Heart left ventricle (tissue), 16 donors: ENCODE results near the gene CSNK2A2. TPM values are rescaled to one million over a fixed set of nuclear protein-coding genes. Genes with fewer than 3 reads are reported as not detected.

Experiments used
- ATAC-seq, 4 donors: fragments of 200-7000 bp; cut with Tn5 transposase; one replicate each; pipeline ENCODE4 v1.9.1; 2020 to 2022; ENCODE audit warnings: moderate library complexity in 4 of 4, mild to moderate bottlenecking in 3 of 4, moderate number of reproducible peaks in 1 of 4
- DNase-seq, 5 donors: peaks; one replicate each; pipeline ENCODE4 v3.0.0-alpha.2; 2020
- H3K27ac ChIP-seq, 12 donors: fragments of 200-600 bp; sonication (generic) in 4 of 12; one replicate each; pipeline versions ENCODE4 v1.5.0 to v1.8.0; 2016 to 2022; ENCODE audit warnings: mild to moderate bottlenecking in 2 of 12
- H3K27me3 ChIP-seq, 9 donors: fragments of 200-600 bp; sonication (generic) in 2 of 9; one replicate each; pipeline versions ENCODE4 v1.5.1 to v1.8.0; 2016 to 2022; ENCODE audit warnings: mild to moderate bottlenecking in 3 of 9
- H3K36me3 ChIP-seq, 9 donors: fragments of 200-600 bp; sonication (generic) in 2 of 9; one replicate each; pipeline versions ENCODE4 v1.5.0 to v1.8.0; 2018 to 2022; ENCODE audit warnings: mild to moderate bottlenecking in 2 of 9
- H3K4me1 ChIP-seq, 12 donors: fragments of 200-600 bp; sonication (generic) in 4 of 12; one replicate each; pipeline versions ENCODE4 v1.5.0 to v1.8.0; 2016 to 2022; ENCODE audit warnings: mild to moderate bottlenecking in 3 of 12
- H3K4me3 ChIP-seq, 12 donors: fragments of 200-600 bp; sonication (generic) in 4 of 12; one replicate each; pipeline versions ENCODE4 v1.5.0 to v1.8.0; 2017 to 2022; ENCODE audit warnings: mild to moderate bottlenecking in 9 of 12, moderate library complexity in 4 of 12
- H3K9me3 ChIP-seq, 12 donors: fragments of 200-600 bp; sonication (generic) in 4 of 12; one replicate each; pipeline versions ENCODE4 v1.5.0 to v1.8.0; 2016 to 2022; ENCODE audit warnings: mild to moderate bottlenecking in 1 of 12
- POLR2A ChIP-seq, 2 donors: fragments of 450-650 bp; IDR thresholded peaks; one replicate each; pipeline ENCODE4 v1.6.1; 2017; ENCODE audit warnings: antibody characterized with exemption in 2 of 2, mild to moderate bottlenecking in 2 of 2, moderate library complexity in 2 of 2
- WGBS, 4 donors: extraction: QIAGEN DNeasy Blood & Tissue Kit in 2 of 4; methylation state at CpG; one replicate each; pipeline versions ENCODE4 v1.1.5 to v1.1.7; 2013 to 2018; 5-methylcytosine and 5-hydroxymethylcytosine counted together
- intact Hi-C, 10 donors: fragments of 100-400 bp; cut with DNase I; formaldehyde crosslinking; loops; one replicate each; pipeline versions ENCODE4 v1.11.1 to v1.14.2; 2022
- polyA plus RNA-seq, 2 donors: library from polyadenylated mRNA; stranded (reverse); fragments of 200-250 nt; gene quantifications; one replicate each; pipeline ENCODE4 v1.2.3, GENCODE V29; 2013
- total RNA-seq, 9 donors: library from RNA; depleted of rRNA in 2 of 9; stranded (reverse); fragments of >200 nt in 2 of 9; fragmentation: NEBNext Ultra II Directional in 3 of 9; extraction: Animal tissue kit (Norgen Biotek cat#: 25700) in 3 of 9; gene quantifications; one replicate each; pipeline versions ENCODE4 v1.1.0 to v1.2.4, GENCODE V29; 2016 to 2023
- TF ChIP-seq, protein P1 (sequence below), 12 donors: fragments of 200-600 bp; sonication (generic) in 4 of 12; IDR thresholded peaks; one replicate each; pipeline versions ENCODE4 v1.5.0 to v1.8.0; 2018 to 2022; ENCODE audit warnings: antibody characterized with exemption in 12 of 12, mild to moderate bottlenecking in 5 of 12
- donor health status: ischemic (EF 13 %, LVEDD 7.1; RV severe dilation, severe dysfunction).
- donor health status: healthy with polysubstance abuse.
- donor health status: DM: no; HTN: yes; CAD: no.
- donor health status: DM: no; HTN: no; CAD: no.
- donor health status: ischemic (EF 25% LVEDD 6.9; RV normal size, moderate dysfunction).
- donor health status: ischemic (EF 25% LVEDD 5.7; RV mildly dilated, moderate dysfunction).
- donor health status: healthy.
- donor health status: DM: yes; HTN: yes; CAD: no.
- donor health status: ischemic (EF 35%, LVEDD 5.7; RV mildly dilated, moderate dysfunction).
- donor health status: nonischemic (EF 11% LVEDD 7.7; RV severe dilation, severe dysfunction).
- donor health status: DM: yes; HTN: yes; CAD: no.
- donor health status: PGD.
- donor health status: ischemic (EF 29% LVEDD 5.4; RV normal size, mild dysfunction).
- donor health status: nonischemic (EF 23%, LVEDD 6.1; RV moderate dilation, normal function).

The CSNK2A2 gene
- total and polyA plus RNA-seq, 11 donors, result 20.9 to 48.4 (median 36.4) TPM

- 37 to 46% (median 43%) methylated on average over 6 of the region's 6 CpGs for WGBS, 4 donors
- Histone ChIP-seq H3K4me3 (peak overlapping the region in 1 of 12 donors; percentile 8), H3K36me3 (peaks cover 0 to 7% (median 6%) of the 10 kb centered on the region in 9 donors), H3K27me3 (no peaks in the 10 kb centered on the region), H3K4me1 (peaks cover 12 to 97% (median 78%) of the 10 kb centered on the region in 12 donors), H3K27ac (peak overlapping the region in 10 of 12 donors; percentile 24 to 74 (median 46)), H3K9me3 (no peaks in the 10 kb centered on the region)
- TF ChIP-seq POLR2A (IDR thresholded peaks at IDR 0.05), result no peak
- TF ChIP-seq, protein P1, sequence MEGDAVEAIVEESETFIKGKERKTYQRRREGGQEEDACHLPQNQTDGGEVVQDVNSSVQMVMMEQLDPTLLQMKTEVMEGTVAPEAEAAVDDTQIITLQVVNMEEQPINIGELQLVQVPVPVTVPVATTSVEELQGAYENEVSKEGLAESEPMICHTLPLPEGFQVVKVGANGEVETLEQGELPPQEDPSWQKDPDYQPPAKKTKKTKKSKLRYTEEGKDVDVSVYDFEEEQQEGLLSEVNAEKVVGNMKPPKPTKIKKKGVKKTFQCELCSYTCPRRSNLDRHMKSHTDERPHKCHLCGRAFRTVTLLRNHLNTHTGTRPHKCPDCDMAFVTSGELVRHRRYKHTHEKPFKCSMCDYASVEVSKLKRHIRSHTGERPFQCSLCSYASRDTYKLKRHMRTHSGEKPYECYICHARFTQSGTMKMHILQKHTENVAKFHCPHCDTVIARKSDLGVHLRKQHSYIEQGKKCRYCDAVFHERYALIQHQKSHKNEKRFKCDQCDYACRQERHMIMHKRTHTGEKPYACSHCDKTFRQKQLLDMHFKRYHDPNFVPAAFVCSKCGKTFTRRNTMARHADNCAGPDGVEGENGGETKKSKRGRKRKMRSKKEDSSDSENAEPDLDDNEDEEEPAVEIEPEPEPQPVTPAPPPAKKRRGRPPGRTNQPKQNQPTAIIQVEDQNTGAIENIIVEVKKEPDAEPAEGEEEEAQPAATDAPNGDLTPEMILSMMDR (IDR thresholded peaks at IDR 0.05), result no peak
- intact Hi-C loops, result loop anchor here in 7 of 10 donors (2.0 to 10.0 kb wide), 6 partner anchors 92 to 364 kb away; no protein-coding TSS in a partner anchor
- ATAC-seq (no peak), DNase-seq (no peak)
These were observed 76.8 kb downstream of the CSNK2A2 start for GRCh38 chr16:58121132-58121531.

GRCh38 chr16:58120234-58120633, 77.7 kb downstream of the CSNK2A2 start:
- intact Hi-C loops, result loop anchor here in 7 of 10 donors (2.0 to 10.0 kb wide), 6 partner anchors 91 to 365 kb away; no protein-coding TSS in a partner anchor
- TF ChIP-seq, protein P1 (IDR thresholded peaks at IDR 0.05), result no peak
- TF ChIP-seq POLR2A (IDR thresholded peaks at IDR 0.05), result no peak
- WGBS, 4 donors, result 28 to 41% (median 33%) methylated on average over 3 of the region's 3 CpGs
- Histone ChIP-seq H3K36me3 (peaks cover 0 to 16% (median 13%) of the 10 kb centered on the region in 9 donors), H3K9me3 (no peaks in the 10 kb centered on the region), H3K27me3 (no peaks in the 10 kb centered on the region), H3K4me3 (no peak overlapping the region), H3K27ac (peak overlapping the region in 9 of 12 donors; percentile 17 to 74 (median 47)), H3K4me1 (peaks cover 13 to 97% (median 74%) of the 10 kb centered on the region in 12 donors)
- ATAC-seq (no peak), DNase-seq (no peak)

GRCh38 chr16:58119509-58119845, 78.4 kb downstream of the CSNK2A2 start:
- intact Hi-C loops, result no loop called here
- Histone ChIP-seq H3K27ac (peak overlapping the region in 11 of 12 donors; percentile 1 to 76 (median 34)), H3K4me1 (peaks cover 17 to 93% (median 73%) of the 10 kb centered on the region in 12 donors), H3K9me3 (no peaks in the 10 kb centered on the region), H3K4me3 (no peak overlapping the region), H3K27me3 (no peaks in the 10 kb centered on the region), H3K36me3 (peaks cover 0 to 24% (median 21%) of the 10 kb centered on the region in 9 donors)
- DNase-seq, result no peak
- peak; percentile 4 to 47 (median 26) for ATAC-seq
- TF ChIP-seq POLR2A (IDR thresholded peaks at IDR 0.05), result no peak
- TF ChIP-seq, protein P1 (IDR thresholded peaks at IDR 0.05), result no peak
- whole genome bisulfite sequencing, 4 donors, result 42 to 50% (median 49%) methylated on average over 8 of the region's 8 CpGs

DNA sequence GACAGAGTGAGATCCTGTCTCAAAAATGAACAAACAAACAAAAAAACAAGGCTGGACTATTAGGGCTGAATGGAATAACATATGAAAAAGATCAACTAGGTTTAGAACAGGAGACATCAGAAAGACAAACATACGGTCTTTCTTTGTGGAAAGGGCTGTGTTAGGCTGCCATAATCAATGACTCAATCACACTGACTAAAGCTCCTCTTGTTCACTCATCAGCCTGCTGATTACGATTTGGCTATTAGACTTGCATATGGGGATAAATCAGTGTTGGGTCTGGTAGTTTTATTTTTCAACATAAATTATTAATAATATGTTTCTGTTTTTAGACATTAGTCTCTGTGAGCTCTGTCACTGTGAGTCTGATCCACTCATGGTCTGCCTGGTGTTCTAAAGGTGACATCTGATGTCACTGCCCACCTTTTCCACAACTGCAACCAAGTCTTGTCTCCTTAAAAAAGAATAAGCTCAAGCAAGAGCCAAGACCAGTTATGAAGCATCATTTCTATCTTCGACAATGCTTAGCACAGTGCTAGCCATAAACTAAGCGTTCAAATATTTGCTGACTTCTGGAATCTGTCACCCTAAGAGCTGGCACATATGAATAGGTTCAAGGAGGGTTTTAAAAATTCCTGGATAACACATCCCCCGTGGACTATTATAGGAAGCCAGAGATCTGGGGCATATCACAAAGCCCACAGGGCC, 79.0 kb downstream of the CSNK2A2 start:
- 36 to 60% (median 45%) methylated on average over 4 to 5 of the region's 5 CpGs for WGBS, 4 donors
- Histone ChIP-seq H3K27ac (peak overlapping the region in 11 of 12 donors; percentile 1 to 76 (median 34)), H3K27me3 (no peaks in the 10 kb centered on the region), H3K9me3 (no peaks in the 10 kb centered on the region), H3K36me3 (peaks cover 0 to 29% (median 26%) of the 10 kb centered on the region in 9 donors), H3K4me1 (peaks cover 17 to 90% (median 68%) of the 10 kb centered on the region in 12 donors), H3K4me3 (no peak overlapping the region)
- TF ChIP-seq, protein P1 (IDR thresholded peaks at IDR 0.05), result no peak
- no peak for TF ChIP-seq POLR2A (IDR thresholded peaks at IDR 0.05)
- ATAC-seq (peak; percentile 59 to 81 (median 63)), DNase-seq (no peak)
- intact Hi-C loops, result no loop called here
